HCT116 (cell line): ENCODE results near the gene DDX47. TPM values are rescaled to one million over a fixed set of nuclear protein-coding genes. Genes with fewer than 3 reads are reported as not detected.

Experiments
- ATAC-seq: fragments of 200-7000 bp; cut with Tn5 transposase; 2 replicates; pipeline ENCODE4 v1.9.1; 2020; ENCODE audit warnings: mild to moderate bottlenecking, moderate library complexity
- BruUV-seq: library from RNA; stranded (reverse); fragments of 400-500 nt; replicated peaks from 2 replicates; lab custom pipeline; 2021; lab: Mats Ljungman, UMichigan
- CTCF ChIA-PET: fragments of 300-600 bp; sonication (Branson Sonifier 250); formaldehyde crosslinking; loops from one replicate; lab custom pipeline; 2021; ENCODE audit warnings: antibody characterized with exemption; lab: Charles Lee
- POLR2A ChIA-PET: fragments of 300-600, 350-600 bp; sonication (Branson Sonifier 250); formaldehyde crosslinking; loops from one replicate; lab custom pipeline; 2021; ENCODE audit warnings: antibody characterized with exemption; lab: Charles Lee
- RAD21 ChIA-PET, 2 experiments: fragments of 300-600 bp; sonication (Branson Sonifier 250); formaldehyde crosslinking; loops; one replicate each; lab custom pipeline; 2023; ENCODE audit warnings: low total read pairs in 2 of 2; ENCODE audit not compliant: uncharacterized antibody in 2 of 2, unreplicated experiment in 2 of 2, low non-redundant PET in 1 of 2; lab: Charles Lee
- DNase-seq: peaks from one replicate; pipeline ENCODE4 v3.0.0-alpha.2; 2010; ENCODE audit warnings: low read depth, low spot score
- H2AFZ ChIP-seq: fragments of 200-600 bp; shearing (Covaris generic), sonication (generic); 2 replicates; pipeline ENCODE4 v1.6.1; 2017; ENCODE audit warnings: low read depth, mixed run types, mixed read lengths, antibody characterized with exemption, low read length; ENCODE audit not compliant: poor library complexity, severe bottlenecking
- H3K27ac ChIP-seq: 2 replicates; pipeline ENCODE4 v1.5.1; 2012; ENCODE audit warnings: low read depth, low read length
- H3K27me3 ChIP-seq: fragments of 200-600 bp; sonication (generic); 2 replicates; pipeline ENCODE4 v1.6.1; 2016; ENCODE audit warnings: mixed run types, low read length, mixed read lengths; ENCODE audit not compliant: insufficient read depth
- H3K36me3 ChIP-seq, 2 experiments: fragments of 200-500 bp in 1 of 2; fragments of 200-600 bp in 1 of 2; sonication (Bioruptor generic) in 1 of 2; sonication (generic) in 1 of 2; 2 replicates each; pipeline versions ENCODE4 v1.5.1 to v1.6.1; 2014 to 2016; ENCODE audit warnings: low read length in 2 of 2, inconsistent platforms in 1 of 2, mixed read lengths in 1 of 2, mixed run types in 1 of 2; ENCODE audit not compliant: insufficient read depth in 2 of 2, control insufficient read depth in 1 of 2
- H3K4me1 ChIP-seq, 2 experiments: fragments of 200-600 bp in 1 of 2; sonication (generic) in 1 of 2; 2 replicates each; pipeline versions ENCODE4 v1.5.1 to v1.6.1; 2012 to 2017; ENCODE audit warnings: low read length in 2 of 2, inconsistent platforms in 1 of 2, mild to moderate bottlenecking in 1 of 2, mixed read lengths in 1 of 2, mixed run types in 1 of 2, moderate library complexity in 1 of 2; ENCODE audit not compliant: insufficient read depth in 2 of 2, control insufficient read depth in 1 of 2
- H3K4me2 ChIP-seq: fragments of 200-600 bp; sonication (generic); 2 replicates; pipeline ENCODE4 v1.6.1; 2017; ENCODE audit warnings: mixed run types, low read length, mixed read lengths
- H3K4me3 ChIP-seq, 2 experiments: fragments of 200-600 bp in 1 of 2; sonication (generic) in 1 of 2; replicated peaks in 1 of 2; 2 replicates each; pipeline ENCODE4 v1.5.1; 2011 to 2016; ENCODE audit warnings: low read length in 2 of 2, control low read depth in 1 of 2, low read depth in 1 of 2, mild to moderate bottlenecking in 1 of 2, mixed read lengths in 1 of 2, mixed run types in 1 of 2
- H3K79me2 ChIP-seq: fragments of 200-600 bp; sonication (generic); 2 replicates; pipeline ENCODE4 v1.6.1; 2017; ENCODE audit warnings: mild to moderate bottlenecking, mixed run types, low read length, moderate library complexity, mixed read lengths; ENCODE audit not compliant: insufficient read depth
- H3K9ac ChIP-seq: fragments of 200-600 bp; sonication (generic); 2 replicates; pipeline ENCODE4 v1.6.1; 2016; ENCODE audit warnings: low read length, mixed read lengths
- H3K9me2 ChIP-seq: fragments of 200-600 bp; sonication (generic), shearing (Covaris generic); 2 replicates; pipeline ENCODE4 v1.6.1; 2017; ENCODE audit warnings: mixed run types, mild to moderate bottlenecking, moderate library complexity; ENCODE audit not compliant: insufficient read depth
- H3K9me3 ChIP-seq, 2 experiments: fragments of 200-500 bp in 1 of 2; fragments of 200-600 bp in 1 of 2; sonication (Bioruptor generic) in 1 of 2; sonication (generic) in 1 of 2; 2 replicates each; pipeline ENCODE4 v1.6.1; 2014 to 2017; ENCODE audit warnings: low read length in 2 of 2, mixed read lengths in 2 of 2, inconsistent platforms in 1 of 2, low read depth in 1 of 2, mild to moderate bottlenecking in 1 of 2, mixed run types in 1 of 2, moderate library complexity in 1 of 2; ENCODE audit not compliant: control insufficient read depth in 1 of 2, insufficient read depth in 1 of 2
- H4K20me1 ChIP-seq: fragments of 200-600 bp; sonication (generic), shearing (Covaris generic); 2 replicates; pipeline ENCODE4 v1.6.1; 2017; ENCODE audit warnings: mixed run types, mild to moderate bottlenecking, moderate library complexity; ENCODE audit not compliant: insufficient read depth
- CBX3 ChIP-seq: IDR thresholded peaks from 2 replicates; pipeline ENCODE4 v1.6.1; 2012; ENCODE audit warnings: low read depth
- CEBPB ChIP-seq: IDR thresholded peaks from 2 replicates; pipeline ENCODE4 v1.6.1; 2012; ENCODE audit warnings: low read depth
- EGR1 ChIP-seq: IDR thresholded peaks from 2 replicates; pipeline ENCODE4 v1.6.1; 2012; ENCODE audit warnings: low read depth
- ELF1 ChIP-seq: IDR thresholded peaks from 2 replicates; pipeline ENCODE4 v1.6.1; 2012; ENCODE audit warnings: low read depth, borderline replicate concordance
- EZH2 ChIP-seq: fragments of 200-600 bp; sonication (generic); IDR thresholded peaks from 2 replicates; pipeline ENCODE4 v1.6.1; 2017; ENCODE audit warnings: antibody characterized with exemption, mixed run types
- EZH2phosphoT487 ChIP-seq: fragments of 200-600 bp; IDR thresholded peaks from 2 replicates; pipeline ENCODE4 v1.6.1; 2018; ENCODE audit warnings: antibody characterized with exemption, borderline replicate concordance
- POLR2A ChIP-seq: IDR thresholded peaks from 2 replicates; pipeline ENCODE4 v1.7.0; 2011; ENCODE audit warnings: borderline replicate concordance; ENCODE audit not compliant: insufficient read depth, insufficient read length; ENCODE audit errors: extremely low read depth
- POLR2AphosphoS5 ChIP-seq: IDR thresholded peaks from 2 replicates; pipeline ENCODE4 v1.6.1; 2011; ENCODE audit warnings: mild to moderate bottlenecking, low read depth, low read length, moderate library complexity
- YY1 ChIP-seq: IDR thresholded peaks from 2 replicates; pipeline ENCODE4 v1.6.1; 2011; ENCODE audit warnings: low read length, low read depth, moderate library complexity, mild to moderate bottlenecking; ENCODE audit not compliant: insufficient replicate concordance; ENCODE audit errors: extremely low read depth
- ZNF274 ChIP-seq: fragments of 200-500 bp; sonication (Bioruptor generic); IDR thresholded peaks from 2 replicates; pipeline ENCODE4 v1.6.1; 2014; ENCODE audit warnings: mild to moderate bottlenecking, low read depth, low read length, inconsistent platforms
- intact Hi-C: fragments of 100-400 bp; cut with micrococcal nuclease; formaldehyde crosslinking; loops from 2 replicates; pipeline ENCODE4 v1.10.0; 2022
- total RNA-seq: library from RNA; stranded (reverse); gene quantifications from one replicate; pipeline ENCODE4 v1.2.1, GENCODE V29; 2021; ENCODE audit not compliant: unreplicated experiment
- TF ChIP-seq, protein P1 (sequence below): IDR thresholded peaks from 2 replicates; pipeline ENCODE4 v1.6.1; 2012
- TF ChIP-seq, protein P2 (sequence below): IDR thresholded peaks from 2 replicates; pipeline ENCODE4 v1.6.1; 2012

Gene DDX47
- total RNA-seq, 1 experiment from 2014 or later: 103 TPM

DNA sequence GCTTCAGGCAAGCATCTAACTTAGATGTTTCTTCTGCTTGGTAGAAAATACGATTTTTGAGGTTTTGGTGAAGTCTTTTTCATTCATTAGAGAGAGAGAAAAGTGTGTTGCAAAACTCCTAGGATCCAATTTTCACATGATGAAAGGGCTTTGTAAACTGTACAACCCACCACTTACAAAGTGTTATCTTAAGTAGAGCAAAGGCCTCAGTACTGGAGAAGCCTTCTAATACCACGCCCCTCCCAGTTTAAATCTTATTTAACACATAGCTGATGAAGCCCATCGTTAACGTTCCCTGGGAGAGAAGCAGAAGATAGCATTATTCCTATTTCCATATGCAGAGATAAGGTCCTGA, 26.8 kb upstream of the DDX47 start:
- H3K9ac ChIP-seq: peak overlapping the region; percentile 62

DNA sequence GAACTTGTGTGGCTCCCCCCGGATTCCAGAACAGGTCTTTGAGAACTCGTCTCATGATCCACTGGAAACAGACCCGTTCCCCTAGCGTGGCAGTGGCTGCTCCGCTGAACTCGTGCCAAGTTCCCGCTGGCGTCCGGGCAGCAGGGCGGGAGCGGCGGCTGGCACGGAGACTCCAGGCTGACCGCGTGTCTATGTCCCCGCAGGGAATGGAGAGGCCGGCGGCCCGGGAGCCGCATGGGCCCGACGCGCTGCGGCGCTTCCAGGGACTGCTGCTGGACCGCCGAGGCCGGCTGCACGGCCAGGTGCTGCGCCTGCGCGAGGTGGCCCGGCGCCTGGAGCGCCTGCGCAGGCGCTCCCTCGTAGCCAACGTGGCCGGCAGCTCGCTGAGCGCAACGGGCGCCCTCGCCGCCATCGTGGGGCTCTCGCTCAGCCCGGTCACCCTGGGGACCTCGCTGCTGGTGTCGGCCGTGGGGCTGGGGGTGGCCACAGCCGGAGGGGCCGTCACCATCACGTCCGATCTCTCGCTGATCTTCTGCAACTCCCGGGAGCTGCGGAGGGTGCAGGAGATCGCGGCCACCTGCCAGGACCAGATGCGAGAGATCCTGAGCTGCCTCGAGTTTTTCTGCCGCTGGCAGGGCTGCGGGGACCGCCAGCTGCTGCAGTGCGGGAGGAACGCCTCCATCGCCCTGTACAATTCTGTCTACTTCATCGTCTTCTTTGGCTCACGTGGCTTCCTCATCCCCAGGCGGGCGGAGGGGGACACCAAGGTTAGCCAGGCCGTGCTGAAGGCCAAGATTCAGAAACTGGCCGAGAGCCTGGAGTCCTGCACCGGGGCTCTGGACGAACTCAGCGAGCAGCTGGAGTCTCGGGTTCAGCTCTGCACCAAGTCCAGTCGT, 26.2 kb upstream of the DDX47 start:
- no peaks in the 10 kb centered on the region for H3K27me3 ChIP-seq

More for the DNA sequence above, 26.8 kb upstream of the DDX47 start:
- Histone ChIP-seq H3K36me3 (no peaks in the 10 kb centered on the region), H3K27ac (no peak overlapping the region), H3K4me1 (peaks cover 6 to 41% of the 10 kb centered on the region in 2 experiments; a peak in 3 of 4 replicates), H2AFZ (no peak overlapping the region), H3K4me2 (peak overlapping the region; percentile 71), H3K27me3 (no peaks in the 10 kb centered on the region), H3K9me3 (no peaks in the 10 kb centered on the region), H3K4me3 (peak overlapping the region; percentile 20 to 47), H4K20me1 (no peaks in the 10 kb centered on the region), H3K79me2 (no peaks in the 10 kb centered on the region), H3K9me2 (no peaks in the 10 kb centered on the region)
- RAD21 ChIA-PET: interaction anchor here in 1 of 2 experiments (0.5 kb wide), 1 partner anchor 188 kb away, joined by 3 read pairs; no protein-coding TSS in a partner anchor
- ATAC-seq (peak; percentile 2; the same call in 1 of the 2 replicates), DNase-seq (no peak)
- POLR2A ChIA-PET: no interaction called here
- TF ChIP-seq YY1: no peak
- no peak for TF ChIP-seq ZNF274
- no peak for TF ChIP-seq CBX3
- TF ChIP-seq POLR2AphosphoS5: no peak
- no peak for TF ChIP-seq CEBPB
- TF ChIP-seq ELF1: no peak
- TF ChIP-seq, protein P1, sequence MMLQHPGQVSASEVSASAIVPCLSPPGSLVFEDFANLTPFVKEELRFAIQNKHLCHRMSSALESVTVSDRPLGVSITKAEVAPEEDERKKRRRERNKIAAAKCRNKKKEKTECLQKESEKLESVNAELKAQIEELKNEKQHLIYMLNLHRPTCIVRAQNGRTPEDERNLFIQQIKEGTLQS: no peak
- CTCF ChIA-PET: no interaction called here
- TSS peak; percentile 82 for BruUV-seq
- intact Hi-C loops: loop anchor here (5.0 kb wide), 1 partner anchor 106 kb away; the partner anchor contains the start of gene GPRC5A

More for the DNA sequence above, 26.2 kb upstream of the DDX47 start:
- Histone ChIP-seq H3K9me2 (no peaks in the 10 kb centered on the region), H3K9ac (peak overlapping the region; percentile 62), H3K9me3 (no peaks in the 10 kb centered on the region), H3K79me2 (no peaks in the 10 kb centered on the region), H3K36me3 (no peaks in the 10 kb centered on the region), H3K27ac (peak overlapping the region; percentile 21; the same call in 1 of the 2 replicates), H3K4me2 (peak overlapping the region; percentile 71), H3K4me3 (peak overlapping the region; percentile 20 to 47), H4K20me1 (no peaks in the 10 kb centered on the region), H2AFZ (no peak overlapping the region), H3K4me1 (peaks cover 6 to 47% of the 10 kb centered on the region in 2 experiments; a peak in 3 of 4 replicates)
- ATAC-seq: peak; percentile 83
- BruUV-seq: no TSS peak
- intact Hi-C loops: loop anchor here (5.0 kb wide), 1 partner anchor 105 kb away; the partner anchor contains the start of gene GPRC5A
- ChIA-PET POLR2A (interaction anchor here (0.6 kb wide), 2 partner anchors 8 to 78 kb away, joined by 3 to 6 read pairs; no protein-coding TSS in a partner anchor), RAD21 (interaction anchor here (0.5 to 0.6 kb wide), 2 partner anchors 188 to 208 kb away, joined by 3 to 5 read pairs; no protein-coding TSS in a partner anchor), CTCF (interaction anchor here (0.9 kb wide), 1 partner anchor 16 kb away, joined by 3 read pairs; no protein-coding TSS in a partner anchor)
- TF ChIP-seq, protein P2, sequence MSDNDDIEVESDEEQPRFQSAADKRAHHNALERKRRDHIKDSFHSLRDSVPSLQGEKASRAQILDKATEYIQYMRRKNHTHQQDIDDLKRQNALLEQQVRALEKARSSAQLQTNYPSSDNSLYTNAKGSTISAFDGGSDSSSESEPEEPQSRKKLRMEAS: peak; percentile 83
- TF ChIP-seq EGR1 (no peak), EZH2 (no peak), POLR2A (no peak), POLR2AphosphoS5 (peak; percentile 64), ELF1 (no peak), EZH2phosphoT487 (no peak)
- TF ChIP-seq, protein P1: no peak
- DNase-seq: no peak
